GM12873 (cell line): Measurements from ENCODE around the gene PSMA6.

Experiments used
- TF ChIP-seq, protein P1 (sequence below): IDR thresholded peaks from 2 replicates; pipeline ENCODE4 v1.5.1; 2012; ENCODE audit warnings: low read depth, mild to moderate bottlenecking, moderate library complexity, low read length, control low read depth; ENCODE audit not compliant: insufficient read depth; ENCODE audit errors: missing control alignments

The PSMA6 gene

DNA sequence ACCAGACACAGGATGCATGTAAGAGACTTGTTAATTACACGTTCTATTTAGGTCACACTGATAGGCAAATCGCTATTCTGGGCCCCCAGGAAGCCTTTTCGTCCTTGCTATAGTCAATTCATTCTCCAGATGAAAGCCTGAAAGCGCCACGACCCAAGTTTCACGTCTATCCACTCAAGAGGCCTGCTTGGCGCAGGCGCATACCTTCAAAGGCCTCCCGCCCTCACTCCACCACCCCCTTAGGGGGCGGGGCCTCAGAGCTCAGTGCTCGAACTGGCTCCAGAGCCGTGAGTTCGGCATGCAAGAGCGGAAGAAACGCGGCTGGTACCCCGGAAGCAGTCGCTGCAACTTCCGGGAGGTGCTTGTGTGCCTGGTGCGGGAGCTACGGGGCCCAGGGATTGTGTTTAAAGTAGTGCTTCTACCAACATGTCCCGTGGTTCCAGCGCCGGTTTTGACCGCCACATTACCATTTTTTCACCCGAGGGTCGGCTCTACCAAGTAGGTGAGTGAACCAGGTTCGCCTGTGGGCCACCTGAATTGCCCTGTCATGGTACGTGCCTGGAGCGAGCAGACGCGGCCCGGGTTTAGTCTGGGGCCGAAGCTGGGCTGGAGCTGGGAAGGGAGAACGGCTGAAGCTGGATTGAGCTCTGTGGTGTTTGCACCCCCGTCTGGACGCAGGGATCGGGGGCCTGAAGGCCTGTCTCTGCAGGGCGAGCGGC, at the start of gene PSMA6:
Gene PSMA6 (plus strand): TSS at position 332 of the 719 bp plus-strand sequence. CDS start 95 bp downstream, at position 427.
- TF ChIP-seq, protein P1, sequence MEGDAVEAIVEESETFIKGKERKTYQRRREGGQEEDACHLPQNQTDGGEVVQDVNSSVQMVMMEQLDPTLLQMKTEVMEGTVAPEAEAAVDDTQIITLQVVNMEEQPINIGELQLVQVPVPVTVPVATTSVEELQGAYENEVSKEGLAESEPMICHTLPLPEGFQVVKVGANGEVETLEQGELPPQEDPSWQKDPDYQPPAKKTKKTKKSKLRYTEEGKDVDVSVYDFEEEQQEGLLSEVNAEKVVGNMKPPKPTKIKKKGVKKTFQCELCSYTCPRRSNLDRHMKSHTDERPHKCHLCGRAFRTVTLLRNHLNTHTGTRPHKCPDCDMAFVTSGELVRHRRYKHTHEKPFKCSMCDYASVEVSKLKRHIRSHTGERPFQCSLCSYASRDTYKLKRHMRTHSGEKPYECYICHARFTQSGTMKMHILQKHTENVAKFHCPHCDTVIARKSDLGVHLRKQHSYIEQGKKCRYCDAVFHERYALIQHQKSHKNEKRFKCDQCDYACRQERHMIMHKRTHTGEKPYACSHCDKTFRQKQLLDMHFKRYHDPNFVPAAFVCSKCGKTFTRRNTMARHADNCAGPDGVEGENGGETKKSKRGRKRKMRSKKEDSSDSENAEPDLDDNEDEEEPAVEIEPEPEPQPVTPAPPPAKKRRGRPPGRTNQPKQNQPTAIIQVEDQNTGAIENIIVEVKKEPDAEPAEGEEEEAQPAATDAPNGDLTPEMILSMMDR, result no peak

DNA sequence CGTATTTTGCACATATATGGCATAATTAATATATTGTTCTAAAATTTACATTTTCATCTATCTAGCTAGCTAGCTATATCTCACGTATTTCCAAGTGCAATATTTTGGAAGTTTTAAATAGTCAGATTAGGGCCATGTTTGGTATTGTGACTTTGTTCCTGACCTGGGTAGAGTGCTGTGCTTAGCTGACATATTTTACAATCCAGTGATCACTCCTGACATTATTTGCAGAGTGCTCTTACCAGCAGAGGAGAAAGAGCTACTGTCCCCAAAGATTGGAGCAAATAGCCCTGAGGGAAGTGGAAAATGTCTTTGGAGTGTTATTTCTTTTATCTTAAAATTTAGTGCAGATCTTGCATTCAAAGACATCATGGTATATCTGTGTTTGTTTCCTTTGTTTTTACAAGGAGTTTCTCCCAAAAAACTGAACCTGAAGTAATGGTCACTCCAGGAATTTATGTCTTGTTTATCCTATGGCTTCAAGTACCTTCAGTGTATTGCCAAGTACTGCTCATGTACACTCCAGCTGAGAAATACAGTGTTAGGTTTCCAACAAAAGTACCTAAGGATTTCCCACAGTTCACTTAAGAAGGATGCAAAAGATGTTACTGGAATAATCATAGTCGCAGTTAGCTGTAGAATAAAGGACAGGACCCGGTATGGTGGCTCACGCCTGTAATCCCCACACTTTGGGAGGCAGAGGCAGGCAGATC, 49.4 kb upstream of the PSMA6 start:
- TF ChIP-seq, protein P1, result no peak

DNA sequence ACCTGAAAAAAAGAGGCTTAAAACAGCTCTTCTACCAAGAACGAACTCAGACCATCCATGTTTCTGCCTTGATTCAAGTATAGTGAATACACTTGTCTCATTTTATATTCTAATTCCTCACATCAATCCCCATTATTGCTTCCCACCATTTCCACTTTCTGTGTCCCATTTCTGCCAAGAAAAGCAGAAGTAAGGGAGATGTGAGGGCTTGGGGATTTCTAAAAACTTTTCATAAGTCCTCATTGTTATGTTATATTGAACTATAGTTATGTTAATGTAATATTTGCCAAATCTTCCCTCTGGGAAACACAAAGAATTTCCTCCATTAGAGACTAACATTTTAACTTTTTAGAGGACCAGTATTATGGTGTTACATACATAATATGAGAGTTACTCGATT, 48.2 kb upstream of the PSMA6 start:
- TF ChIP-seq, protein P1, result no peak

DNA sequence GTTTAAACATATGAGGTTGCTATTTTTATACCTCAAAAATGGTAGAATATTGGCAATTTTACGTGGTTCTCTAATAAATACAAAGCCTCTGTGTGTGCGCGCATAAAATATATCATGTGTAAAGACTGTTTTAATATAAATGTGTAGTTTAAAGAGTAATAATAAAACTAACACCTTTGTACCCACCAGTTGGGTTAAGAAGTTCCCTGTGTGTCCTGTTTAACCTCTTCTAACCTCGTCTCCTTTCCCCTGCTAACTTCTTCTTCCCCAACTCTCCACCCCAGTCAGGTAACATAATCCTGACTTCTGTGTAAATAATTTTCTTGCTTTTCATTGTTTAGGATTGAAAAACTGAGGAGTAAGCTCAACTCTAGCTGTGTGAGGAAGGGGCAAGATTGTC, 47.6 kb upstream of the PSMA6 start:
- TF ChIP-seq, protein P1, result no peak

DNA sequence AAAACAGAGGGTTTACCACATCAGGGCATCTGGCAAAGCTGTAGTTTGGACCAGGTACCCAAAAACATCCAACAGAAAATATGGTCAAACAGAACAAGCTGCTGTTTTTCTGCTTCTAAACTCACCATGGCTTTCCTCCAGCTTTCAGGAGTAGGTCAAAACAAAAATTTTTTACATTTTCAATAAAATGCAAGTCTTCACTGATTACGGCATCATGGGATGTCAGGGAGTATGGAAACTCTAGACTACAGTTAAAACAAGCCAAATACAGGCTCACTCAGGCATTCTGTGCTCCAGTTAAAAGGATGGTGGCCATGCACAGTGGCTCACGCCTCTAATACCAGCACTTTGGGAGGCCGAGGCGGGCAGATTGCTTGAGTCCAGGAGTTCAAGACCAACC, 47.1 kb upstream of the PSMA6 start:
- TF ChIP-seq, protein P1, result no peak

DNA sequence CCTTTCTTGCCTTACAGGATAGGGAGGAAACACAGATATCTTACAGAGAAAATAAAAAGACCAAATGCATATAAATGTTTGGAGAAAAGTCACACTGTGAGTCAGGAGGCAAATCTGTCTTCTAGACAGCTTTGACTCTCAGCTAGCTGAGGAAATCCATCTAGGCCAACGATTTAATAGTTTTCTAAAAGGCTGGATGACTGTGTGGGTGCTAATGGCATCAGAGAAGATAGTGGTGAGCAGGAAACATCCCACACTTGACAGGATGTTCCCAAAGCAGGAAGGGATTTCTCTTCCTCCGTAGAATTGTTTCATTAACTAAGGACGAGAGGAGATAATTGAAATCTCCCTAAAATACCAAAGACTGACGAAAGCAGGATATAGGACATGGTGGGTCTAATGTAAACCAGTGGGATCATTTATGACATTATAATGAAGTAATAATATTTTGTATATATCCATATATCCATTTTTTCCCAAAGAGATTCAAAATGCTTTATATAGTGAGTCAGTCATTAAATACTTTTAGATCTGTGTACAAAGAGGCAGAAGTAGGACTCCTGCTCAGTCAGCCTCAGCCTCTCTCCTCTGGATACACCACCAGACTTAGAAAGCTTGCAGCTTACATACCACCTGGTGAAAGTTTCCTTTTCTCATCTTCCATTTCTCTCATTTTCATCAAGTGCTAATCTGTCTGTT, 44.3 kb upstream of the PSMA6 start:
- TF ChIP-seq, protein P1, result no peak

DNA sequence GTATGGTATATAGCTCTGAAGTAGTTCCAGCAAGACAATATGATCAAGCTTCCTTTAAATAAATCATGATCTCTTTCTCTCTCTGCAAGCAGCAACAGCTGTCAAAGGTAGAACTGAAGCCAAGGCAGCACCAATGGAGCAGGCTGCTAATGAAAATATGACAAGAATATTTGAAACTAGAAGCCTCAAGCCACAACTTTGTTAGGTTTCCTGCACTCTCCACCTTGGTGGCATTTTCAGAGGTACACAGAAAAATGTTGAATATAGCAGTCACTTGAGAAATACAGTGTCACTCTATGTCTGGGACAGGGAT, 43.8 kb upstream of the PSMA6 start:
- TF ChIP-seq, protein P1, result no peak
